Measurements from ENCODE around the gene BCL3.

DNA sequence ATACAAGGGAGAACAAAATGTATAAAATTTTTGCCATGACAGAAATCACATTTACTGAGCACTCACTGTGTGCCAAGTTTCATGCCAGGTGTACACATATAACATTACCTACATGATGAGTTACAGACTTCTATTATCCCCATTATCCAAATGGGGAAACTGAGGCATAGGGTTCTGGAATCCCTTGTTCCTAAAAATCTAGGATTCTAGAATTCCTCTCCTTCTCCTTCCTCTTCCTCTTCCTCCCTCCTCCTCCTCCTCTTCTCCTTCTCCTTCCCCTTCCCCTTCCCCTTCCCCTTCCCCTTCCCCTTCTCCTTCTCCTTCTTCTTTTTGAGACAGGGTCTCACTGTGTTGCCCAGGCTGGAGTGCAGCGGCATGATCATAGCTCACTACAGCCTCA is 14.2 kb upstream of the BCL3 start:
- TF ChIP-seq ASH2L (IDR thresholded peaks at IDR 0.05; ENCODE audit: borderline replicate concordance, low read depth) (no peak), ZZZ3 (IDR thresholded peaks at IDR 0.05; ENCODE audit: control insufficient read depth, insufficient read length, low read depth) (no peak), NFXL1 (IDR thresholded peaks at IDR 0.05; ENCODE audit: borderline replicate concordance) (no peak), BRCA1 (IDR thresholded peaks at IDR 0.05; ENCODE audit: low read depth, low read length) (no peak), CBFB (IDR thresholded peaks at IDR 0.05; ENCODE audit: low read depth) (no peak), BHLHE40 (IDR thresholded peaks at IDR 0.05; ENCODE audit: borderline replicate concordance in 1 of 2, low read depth in 2 of 2, low read length in 1 of 2) (no peak), POLR2A (IDR thresholded peaks at IDR 0.05; ENCODE audit: low read depth, low read length) (no peak), HDAC2 (IDR thresholded peaks at IDR 0.05) (no peak), TBL1XR1 (IDR thresholded peaks at IDR 0.05; ENCODE audit: low read depth, low read length) (no peak), SP1 (IDR thresholded peaks at IDR 0.05; ENCODE audit: low read depth, low read length) (no peak), TCF7 (IDR thresholded peaks at IDR 0.05; ENCODE audit: borderline replicate concordance) (no peak)
- TF ChIP-seq, protein P1, sequence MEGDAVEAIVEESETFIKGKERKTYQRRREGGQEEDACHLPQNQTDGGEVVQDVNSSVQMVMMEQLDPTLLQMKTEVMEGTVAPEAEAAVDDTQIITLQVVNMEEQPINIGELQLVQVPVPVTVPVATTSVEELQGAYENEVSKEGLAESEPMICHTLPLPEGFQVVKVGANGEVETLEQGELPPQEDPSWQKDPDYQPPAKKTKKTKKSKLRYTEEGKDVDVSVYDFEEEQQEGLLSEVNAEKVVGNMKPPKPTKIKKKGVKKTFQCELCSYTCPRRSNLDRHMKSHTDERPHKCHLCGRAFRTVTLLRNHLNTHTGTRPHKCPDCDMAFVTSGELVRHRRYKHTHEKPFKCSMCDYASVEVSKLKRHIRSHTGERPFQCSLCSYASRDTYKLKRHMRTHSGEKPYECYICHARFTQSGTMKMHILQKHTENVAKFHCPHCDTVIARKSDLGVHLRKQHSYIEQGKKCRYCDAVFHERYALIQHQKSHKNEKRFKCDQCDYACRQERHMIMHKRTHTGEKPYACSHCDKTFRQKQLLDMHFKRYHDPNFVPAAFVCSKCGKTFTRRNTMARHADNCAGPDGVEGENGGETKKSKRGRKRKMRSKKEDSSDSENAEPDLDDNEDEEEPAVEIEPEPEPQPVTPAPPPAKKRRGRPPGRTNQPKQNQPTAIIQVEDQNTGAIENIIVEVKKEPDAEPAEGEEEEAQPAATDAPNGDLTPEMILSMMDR (IDR thresholded peaks at IDR 0.05 in 2 of 3, conservative IDR thresholded peaks at IDR 0.05 in 1 of 3; ENCODE audit: control insufficient read depth in 2 of 3, extremely low read depth in 1 of 3, insufficient read depth in 1 of 3, low read depth in 3 of 3, low read length in 3 of 3) = no peak
- TF ChIP-seq, protein P2, sequence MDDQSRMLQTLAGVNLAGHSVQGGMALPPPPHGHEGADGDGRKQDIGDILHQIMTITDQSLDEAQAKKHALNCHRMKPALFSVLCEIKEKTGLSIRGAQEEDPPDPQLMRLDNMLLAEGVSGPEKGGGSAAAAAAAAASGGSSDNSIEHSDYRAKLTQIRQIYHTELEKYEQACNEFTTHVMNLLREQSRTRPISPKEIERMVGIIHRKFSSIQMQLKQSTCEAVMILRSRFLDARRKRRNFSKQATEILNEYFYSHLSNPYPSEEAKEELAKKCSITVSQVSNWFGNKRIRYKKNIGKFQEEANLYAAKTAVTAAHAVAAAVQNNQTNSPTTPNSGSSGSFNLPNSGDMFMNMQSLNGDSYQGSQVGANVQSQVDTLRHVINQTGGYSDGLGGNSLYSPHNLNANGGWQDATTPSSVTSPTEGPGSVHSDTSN (IDR thresholded peaks at IDR 0.05; ENCODE audit: insufficient replicate concordance, low read depth, low read length) = no peak
- TF ChIP-seq, protein P3, sequence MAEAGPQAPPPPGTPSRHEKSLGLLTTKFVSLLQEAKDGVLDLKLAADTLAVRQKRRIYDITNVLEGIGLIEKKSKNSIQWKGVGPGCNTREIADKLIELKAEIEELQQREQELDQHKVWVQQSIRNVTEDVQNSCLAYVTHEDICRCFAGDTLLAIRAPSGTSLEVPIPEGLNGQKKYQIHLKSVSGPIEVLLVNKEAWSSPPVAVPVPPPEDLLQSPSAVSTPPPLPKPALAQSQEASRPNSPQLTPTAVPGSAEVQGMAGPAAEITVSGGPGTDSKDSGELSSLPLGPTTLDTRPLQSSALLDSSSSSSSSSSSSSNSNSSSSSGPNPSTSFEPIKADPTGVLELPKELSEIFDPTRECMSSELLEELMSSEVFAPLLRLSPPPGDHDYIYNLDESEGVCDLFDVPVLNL (IDR thresholded peaks at IDR 0.05; ENCODE audit: low read depth, low read length) = no peak
